Cerebellar cortex (tissue), 1 donor: Measurements from ENCODE around the gene AGXT.
A peak's percentile ranks its signal among the peaks of the same experiment; 100 is the strongest.

Source experiments
- DNase-seq: peaks from one replicate; pipeline ENCODE4 v3.0.0-alpha.2; 2015; ENCODE audit warnings: low spot score

The AGXT gene

DNA sequence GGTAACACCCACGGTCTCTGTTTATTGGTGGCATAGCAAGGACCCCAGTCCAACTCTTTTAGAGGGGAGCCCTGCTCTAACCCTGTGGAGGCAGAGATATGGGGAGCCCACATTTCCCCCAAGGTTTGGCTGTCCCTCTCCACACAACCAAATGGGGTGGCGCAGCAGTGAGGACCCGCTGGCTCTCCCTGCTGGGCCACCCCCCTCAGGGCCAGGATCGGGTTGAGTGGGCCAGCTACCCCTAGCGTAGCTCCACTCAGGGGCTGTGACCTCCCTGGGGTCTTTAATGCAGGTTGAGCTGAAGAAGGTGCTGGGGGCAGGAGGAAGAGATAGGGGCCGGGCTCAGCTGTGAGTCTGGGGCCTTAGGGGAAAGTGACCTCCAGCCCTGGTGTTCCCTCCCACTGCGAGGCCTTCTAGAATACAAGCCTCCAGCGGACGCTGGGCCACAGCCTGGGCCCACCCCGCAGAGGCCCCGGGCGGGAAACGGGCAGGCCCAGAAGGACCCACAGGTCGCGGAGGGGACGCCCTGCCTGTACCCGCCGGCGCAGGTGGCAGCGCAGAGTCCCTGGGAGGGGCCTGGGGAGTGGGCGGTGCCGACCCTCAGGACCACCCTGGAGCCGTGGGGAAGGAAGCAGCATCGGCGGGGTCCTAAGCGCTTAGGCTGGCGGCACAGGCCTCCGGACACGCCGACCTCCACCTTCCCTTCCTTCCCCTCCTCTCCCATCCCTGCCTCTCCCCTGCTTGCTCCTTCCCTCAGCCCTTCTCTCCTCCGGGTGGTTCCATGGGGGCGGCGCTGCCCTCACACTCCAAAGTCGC, 47.1 kb downstream of the AGXT start:
- no peak for DNase-seq

GRCh38 chr2:240916571-240917008, 48.0 kb downstream of the AGXT start:
- DNase-seq: no peak

- DNase-seq: no peak
These were observed 48.5 kb downstream of the AGXT start for GRCh38 chr2:240917009-240917683.

- no peak for DNase-seq
These were observed 49.1 kb downstream of the AGXT start for GRCh38 chr2:240917684-240918257.

- DNase-seq: no peak
These were observed 49.9 kb downstream of the AGXT start for GRCh38 chr2:240918258-240919091.

- DNase-seq: no peak
These were observed 50.6 kb downstream of the AGXT start for GRCh38 chr2:240919161-240919781.

GRCh38 chr2:240919786-240920782, 51.5 kb downstream of the AGXT start:
- no peak for DNase-seq

DNA sequence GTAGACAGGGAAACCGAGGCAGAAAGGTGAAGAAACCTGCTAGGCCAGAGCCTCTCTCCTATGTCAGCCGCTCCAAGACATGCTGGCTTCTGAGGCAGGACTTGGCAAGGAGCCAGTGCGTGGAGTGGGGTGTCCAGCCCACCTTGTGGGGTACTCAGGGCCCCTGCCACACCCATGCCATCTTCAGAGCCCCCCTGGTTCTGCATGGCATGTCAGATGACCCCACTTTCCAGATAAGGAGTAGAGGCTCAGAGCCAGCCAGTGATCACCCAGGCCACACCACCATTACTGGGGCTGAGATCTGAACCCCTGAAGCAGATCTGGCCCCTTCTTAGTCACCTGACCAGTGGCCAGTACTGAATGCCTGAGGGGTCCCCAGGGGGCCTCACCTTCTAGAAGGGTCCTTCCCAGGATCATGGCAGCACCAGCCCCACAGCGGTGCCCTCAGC, 52.2 kb downstream of the AGXT start:
- no peak for DNase-seq

DNA sequence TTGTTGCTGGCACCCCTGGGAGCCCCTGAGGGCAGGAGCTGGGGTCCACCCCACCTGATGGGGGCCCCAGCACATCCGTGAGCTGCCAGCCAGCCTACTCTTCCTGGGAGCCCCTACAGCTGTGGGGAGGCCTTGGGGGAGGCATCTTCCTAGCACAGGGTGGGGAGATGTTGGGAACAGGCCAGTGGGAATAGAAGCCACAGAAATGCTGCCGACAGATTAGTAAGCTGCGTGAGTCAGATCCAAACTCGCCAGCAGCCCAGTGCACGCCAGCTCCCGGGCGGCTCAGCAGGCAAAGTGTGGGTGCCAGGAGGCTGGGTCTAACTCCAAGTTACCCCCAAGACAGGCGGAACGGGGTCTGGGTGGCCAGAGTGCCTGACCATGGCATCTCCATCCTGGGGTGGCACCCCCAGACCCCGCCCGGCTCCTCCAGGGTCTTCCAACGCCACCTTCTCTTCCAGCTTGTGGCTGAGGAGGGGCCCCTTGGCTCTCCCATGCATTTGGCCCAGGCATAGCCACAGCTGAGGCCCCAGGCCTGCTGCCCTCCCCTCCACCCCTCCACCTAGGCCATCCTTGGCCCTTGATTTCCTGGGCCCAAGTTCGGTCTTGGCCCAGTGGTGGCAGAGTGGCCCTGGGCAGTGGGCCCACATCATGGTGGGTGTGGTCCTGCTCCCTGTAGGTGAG, 52.8 kb downstream of the AGXT start:
- DNase-seq: no peak

GRCh38 chr2:240921995-240922244, 53.3 kb downstream of the AGXT start:
- DNase-seq: no peak

- no peak for DNase-seq
These were observed 53.8 kb downstream of the AGXT start for GRCh38 chr2:240922245-240922981.

- peak; percentile 32 for DNase-seq
These were observed 54.4 kb downstream of the AGXT start for GRCh38 chr2:240922982-240923537.

DNA sequence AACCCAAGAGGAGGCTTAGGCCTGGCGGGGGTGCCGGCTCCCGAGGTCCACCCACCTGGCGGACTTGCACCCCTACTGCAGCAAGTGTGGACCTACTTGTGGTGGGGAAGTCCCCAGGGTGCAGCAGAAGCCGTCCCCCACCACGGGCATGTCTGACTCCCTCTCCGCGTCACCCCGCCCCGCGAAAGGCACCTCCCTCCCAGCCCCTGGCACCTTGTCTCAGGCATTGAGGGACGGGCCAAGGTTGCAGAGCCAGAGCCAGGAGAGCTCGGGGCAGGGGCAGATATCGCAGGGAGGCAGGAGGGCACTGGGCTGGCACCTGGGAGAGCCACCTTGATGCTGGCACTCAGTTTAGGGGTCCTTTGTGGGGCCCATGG, 56.6 kb downstream of the AGXT start:
- DNase-seq: no peak

DNA sequence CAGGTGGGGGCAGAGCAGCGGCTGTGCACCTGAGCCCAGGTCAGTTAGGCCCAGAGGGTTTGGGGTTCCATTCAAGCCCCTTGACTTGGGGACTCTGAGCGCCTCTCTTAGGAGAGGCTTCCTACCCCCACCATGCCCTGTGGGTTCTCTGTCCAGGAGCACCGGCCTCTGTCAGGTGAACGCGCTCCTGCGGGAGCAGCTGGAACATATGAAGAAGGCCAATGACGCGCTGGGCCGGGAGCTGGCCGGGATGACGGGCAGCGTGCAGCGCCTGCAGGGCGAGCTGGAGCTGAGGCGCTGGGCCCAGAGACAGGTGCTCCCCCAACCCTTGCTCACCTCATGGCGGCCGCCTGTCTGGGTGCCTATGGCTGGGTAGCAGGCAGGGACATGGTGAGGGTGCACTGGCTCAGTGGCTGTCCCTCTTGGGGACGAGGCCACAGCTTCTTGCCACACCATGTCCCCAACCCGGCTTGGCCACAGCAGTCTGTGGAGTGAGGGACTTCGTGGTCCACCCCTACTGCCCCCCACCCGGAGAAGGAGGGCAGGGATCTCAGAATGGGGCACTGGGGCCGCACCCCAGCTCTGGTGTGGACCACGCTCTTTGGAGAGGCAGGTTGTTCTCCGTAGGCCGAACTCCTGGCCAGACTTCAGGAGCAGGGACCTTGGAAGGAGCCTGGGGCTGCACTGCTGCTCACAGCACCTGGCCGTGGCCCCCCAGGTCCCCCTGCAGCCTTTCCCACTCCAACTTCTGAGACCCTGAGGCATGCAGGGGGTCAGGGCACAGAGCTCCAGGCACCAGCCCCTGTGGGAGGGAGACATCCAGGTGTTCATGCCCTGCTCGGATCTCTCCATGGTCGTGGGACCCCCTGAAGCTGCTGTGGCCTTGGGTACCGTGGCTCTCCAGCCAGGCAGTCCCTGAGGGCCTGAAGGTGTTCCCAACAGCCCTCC, 57.2 kb downstream of the AGXT start:
- DNase-seq: no peak

- no peak for DNase-seq
These were observed 58.1 kb downstream of the AGXT start for GRCh38 chr2:240926516-240927389.

DNA sequence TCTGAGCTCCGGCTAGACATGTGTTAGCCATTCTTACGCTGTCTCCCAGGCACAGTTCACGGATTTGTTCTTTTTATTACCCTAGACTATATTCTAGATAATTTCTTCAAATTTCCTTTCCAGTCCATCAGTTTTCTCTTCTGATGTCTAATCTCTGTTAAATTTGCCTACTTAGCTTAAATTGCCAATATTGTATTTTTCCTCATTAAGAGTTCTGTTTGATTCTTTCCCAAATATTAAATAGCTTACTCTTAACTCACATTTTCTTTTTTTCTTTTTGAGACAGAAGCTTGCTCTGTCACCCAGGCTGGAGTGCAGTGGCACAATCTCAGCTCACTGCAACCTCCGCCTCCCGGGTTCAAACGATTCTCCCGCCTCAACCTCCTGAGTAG, 58.8 kb downstream of the AGXT start:
- no peak for DNase-seq
